ENCODE results near the gene TTC23L.
"Not testable (repeated sequence)": the region's sequence is repeated elsewhere in the genome, so short reads cannot be mapped to it uniquely, and the experiment has no call there.

TTC23L gene

DNA sequence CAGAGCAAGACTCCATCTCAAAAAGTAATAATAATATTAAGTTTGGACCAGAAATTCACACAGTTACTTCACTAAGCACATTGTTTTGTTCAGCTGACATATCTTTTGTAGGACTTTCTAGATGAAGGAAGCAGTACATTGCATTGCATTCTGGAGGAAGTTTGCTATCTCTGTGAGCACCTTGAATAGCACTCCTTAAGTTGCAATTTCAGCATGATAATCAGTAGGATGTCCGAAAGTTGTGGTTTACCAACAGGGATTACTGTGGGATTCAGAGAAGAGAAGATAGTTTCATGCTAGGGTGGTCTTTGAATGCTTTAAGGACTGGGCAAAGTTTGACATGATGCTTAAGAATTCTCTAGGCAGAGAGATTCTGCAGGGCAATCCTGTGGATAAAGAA is 18.4 kb upstream of the TTC23L start:
- no peak overlapping the region for H3K4me3 ChIP-seq (ENCODE audit: low read length)
- no peaks in the 10 kb centered on the region for H4K20me1 ChIP-seq (ENCODE audit: insufficient read depth, low read length)
- H3K27me3 ChIP-seq (ENCODE audit: low read depth, low read length): no peaks in the 10 kb centered on the region
- no peaks in the 10 kb centered on the region for H3K4me1 ChIP-seq (ENCODE audit: low read length)
- no peak overlapping the region for H2AFZ ChIP-seq (ENCODE audit: low read depth, low read length)
- no peak overlapping the region for H3K9ac ChIP-seq (ENCODE audit: low read length)
- H3K9me3 ChIP-seq (ENCODE audit: insufficient read depth, low read length): no peaks in the 10 kb centered on the region
- no peaks in the 10 kb centered on the region for H3K79me2 ChIP-seq (ENCODE audit: low read length)
- H3K36me3 ChIP-seq (replicated peaks; ENCODE audit: low read depth, low read length): peaks cover 34% of the 10 kb centered on the region
- no peak overlapping the region for H3K27ac ChIP-seq (ENCODE audit: low read length)
- TF ChIP-seq, protein P1, sequence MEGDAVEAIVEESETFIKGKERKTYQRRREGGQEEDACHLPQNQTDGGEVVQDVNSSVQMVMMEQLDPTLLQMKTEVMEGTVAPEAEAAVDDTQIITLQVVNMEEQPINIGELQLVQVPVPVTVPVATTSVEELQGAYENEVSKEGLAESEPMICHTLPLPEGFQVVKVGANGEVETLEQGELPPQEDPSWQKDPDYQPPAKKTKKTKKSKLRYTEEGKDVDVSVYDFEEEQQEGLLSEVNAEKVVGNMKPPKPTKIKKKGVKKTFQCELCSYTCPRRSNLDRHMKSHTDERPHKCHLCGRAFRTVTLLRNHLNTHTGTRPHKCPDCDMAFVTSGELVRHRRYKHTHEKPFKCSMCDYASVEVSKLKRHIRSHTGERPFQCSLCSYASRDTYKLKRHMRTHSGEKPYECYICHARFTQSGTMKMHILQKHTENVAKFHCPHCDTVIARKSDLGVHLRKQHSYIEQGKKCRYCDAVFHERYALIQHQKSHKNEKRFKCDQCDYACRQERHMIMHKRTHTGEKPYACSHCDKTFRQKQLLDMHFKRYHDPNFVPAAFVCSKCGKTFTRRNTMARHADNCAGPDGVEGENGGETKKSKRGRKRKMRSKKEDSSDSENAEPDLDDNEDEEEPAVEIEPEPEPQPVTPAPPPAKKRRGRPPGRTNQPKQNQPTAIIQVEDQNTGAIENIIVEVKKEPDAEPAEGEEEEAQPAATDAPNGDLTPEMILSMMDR (IDR thresholded peaks at IDR 0.05; ENCODE audit: low read depth, low read length): no peak
- TF ChIP-seq EZH2phosphoT487 (IDR thresholded peaks at IDR 0.05; ENCODE audit: low read depth): no peak
- no peak overlapping the region for H3K4me2 ChIP-seq (ENCODE audit: low read length)

- Histone ChIP-seq H3K4me2 (ENCODE audit: low read length) (no peak overlapping the region), H3K27me3 (ENCODE audit: low read depth, low read length) (no peaks in the 10 kb centered on the region), H4K20me1 (ENCODE audit: insufficient read depth, low read length) (no peaks in the 10 kb centered on the region), H3K27ac (ENCODE audit: low read length) (no peak overlapping the region), H3K36me3 (replicated peaks; ENCODE audit: low read depth, low read length) (peaks cover 50% of the 10 kb centered on the region), H3K4me1 (ENCODE audit: low read length) (peaks cover 4% of the 10 kb centered on the region; the same call in 1 of the 2 replicates), H3K9me3 (ENCODE audit: insufficient read depth, low read length) (no peaks in the 10 kb centered on the region), H3K4me3 (ENCODE audit: low read length) (no peak overlapping the region), H3K9ac (ENCODE audit: low read length) (no peak overlapping the region), H2AFZ (ENCODE audit: low read depth, low read length) (no peak overlapping the region), H3K79me2 (ENCODE audit: low read length) (no peaks in the 10 kb centered on the region)
- TF ChIP-seq, protein P1 (IDR thresholded peaks at IDR 0.05; ENCODE audit: low read depth, low read length): no peak
- no peak for TF ChIP-seq EZH2phosphoT487 (IDR thresholded peaks at IDR 0.05; ENCODE audit: low read depth)
These were observed 15.8 kb upstream of the TTC23L start for GRCh38 chr5:34822956-34823715.

- TF ChIP-seq EZH2phosphoT487 (IDR thresholded peaks at IDR 0.05; ENCODE audit: low read depth): no peak
- TF ChIP-seq, protein P1 (IDR thresholded peaks at IDR 0.05; ENCODE audit: low read depth, low read length): no peak
- no peaks in the 10 kb centered on the region for H4K20me1 ChIP-seq (ENCODE audit: insufficient read depth, low read length)
- H3K4me1 ChIP-seq (ENCODE audit: low read length): peaks cover 4% of the 10 kb centered on the region; the same call in 1 of the 2 replicates
- no peak overlapping the region for H3K9ac ChIP-seq (ENCODE audit: low read length)
- no peak overlapping the region for H2AFZ ChIP-seq (ENCODE audit: low read depth, low read length)
- no peaks in the 10 kb centered on the region for H3K27me3 ChIP-seq (ENCODE audit: low read depth, low read length)
- no peaks in the 10 kb centered on the region for H3K79me2 ChIP-seq (ENCODE audit: low read length)
- H3K4me3 ChIP-seq (ENCODE audit: low read length): no peak overlapping the region
- peaks cover 44% of the 10 kb centered on the region for H3K36me3 ChIP-seq (replicated peaks; ENCODE audit: low read depth, low read length)
- H3K9me3 ChIP-seq (ENCODE audit: insufficient read depth, low read length): no peaks in the 10 kb centered on the region
- H3K4me2 ChIP-seq (ENCODE audit: low read length): no peak overlapping the region
- H3K27ac ChIP-seq (ENCODE audit: low read length): no peak overlapping the region
These were observed 12.6 kb upstream of the TTC23L start for GRCh38 chr5:34826347-34826746.

GRCh38 chr5:34827588-34828506 is 11.1 kb upstream of the TTC23L start:
- no peaks in the 10 kb centered on the region for H3K9me3 ChIP-seq (ENCODE audit: insufficient read depth, low read length)
- no peaks in the 10 kb centered on the region for H3K79me2 ChIP-seq (ENCODE audit: low read length)
- no peak overlapping the region for H3K4me2 ChIP-seq (ENCODE audit: low read length)
- no peak overlapping the region for H3K9ac ChIP-seq (ENCODE audit: low read length)
- H4K20me1 ChIP-seq (ENCODE audit: insufficient read depth, low read length): no peaks in the 10 kb centered on the region
- no peak overlapping the region for H3K4me3 ChIP-seq (ENCODE audit: low read length)
- no peak overlapping the region for H3K27ac ChIP-seq (ENCODE audit: low read length)
- peaks cover 43% of the 10 kb centered on the region for H3K36me3 ChIP-seq (replicated peaks; ENCODE audit: low read depth, low read length)
- peaks cover 4% of the 10 kb centered on the region; the same call in 1 of the 2 replicates for H3K4me1 ChIP-seq (ENCODE audit: low read length)
- TF ChIP-seq, protein P1 (IDR thresholded peaks at IDR 0.05; ENCODE audit: low read depth, low read length): no peak
- no peak for TF ChIP-seq EZH2phosphoT487 (IDR thresholded peaks at IDR 0.05; ENCODE audit: low read depth)
- no peak overlapping the region for H2AFZ ChIP-seq (ENCODE audit: low read depth, low read length)
- H3K27me3 ChIP-seq (ENCODE audit: low read depth, low read length): no peaks in the 10 kb centered on the region

DNA sequence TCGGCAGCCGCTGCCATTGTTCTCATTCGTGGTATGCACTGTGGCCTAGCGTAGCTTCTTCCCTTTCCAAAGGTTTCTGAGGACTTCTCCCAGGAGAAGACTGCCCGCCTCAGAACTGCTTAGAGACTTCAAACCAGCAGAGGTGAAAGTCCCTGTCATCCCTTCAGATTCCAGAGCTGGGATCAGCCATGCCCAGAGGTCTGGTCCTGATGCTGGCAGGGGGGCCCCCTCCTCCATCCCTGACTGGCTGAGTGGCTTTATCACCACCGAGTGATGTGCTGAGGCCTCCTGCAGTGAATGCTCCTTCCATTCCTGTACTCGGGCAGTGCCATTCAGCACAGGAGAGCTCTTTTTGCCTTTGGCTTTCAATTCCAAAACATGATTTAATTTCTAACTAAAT is 8.1 kb upstream of the TTC23L start:
- not testable (repeated sequence) for H3K9me3 ChIP-seq (ENCODE audit: insufficient read depth, low read length); H3K9ac ChIP-seq (ENCODE audit: low read length); H3K79me2 ChIP-seq (ENCODE audit: low read length); H3K4me1 ChIP-seq (ENCODE audit: low read length); H2AFZ ChIP-seq (ENCODE audit: low read depth, low read length); H3K4me3 ChIP-seq (ENCODE audit: low read length); H3K27me3 ChIP-seq (ENCODE audit: low read depth, low read length); H3K4me2 ChIP-seq (ENCODE audit: low read length); H3K27ac ChIP-seq (ENCODE audit: low read length); H4K20me1 ChIP-seq (ENCODE audit: insufficient read depth, low read length)
- peaks cover 36% of the 10 kb centered on the region for H3K36me3 ChIP-seq (replicated peaks; ENCODE audit: low read depth, low read length)
